IMR-90 (cell line): ENCODE results near the gene GATA2. TPM values are rescaled to one million over a fixed set of nuclear protein-coding genes. Genes with fewer than 3 reads are reported as not detected.

ENCODE experiments used
- ATAC-seq: fragments of 200-7000 bp; cut with Tn5 transposase; 2 replicates; pipeline ENCODE4 v1.9.1; 2020; ENCODE audit warnings: low read depth, mild to moderate bottlenecking, moderate library complexity
- BruUV-seq: library from RNA; stranded (reverse); fragments of 400-500 nt; replicated peaks from 2 replicates; lab custom pipeline; 2021; lab: Mats Ljungman, UMichigan
- CTCF ChIA-PET: fragments of 300-600 bp; formaldehyde crosslinking; extraction: SDS; loops from one replicate; lab custom pipeline; 2021; ENCODE audit warnings: antibody characterized with exemption; lab: Yijun Ruan, JAX
- POLR2A ChIA-PET: fragments of 300-600 bp; sonication (Branson Sonifier 250); formaldehyde crosslinking; loops from one replicate; lab custom pipeline; 2022; ENCODE audit warnings: antibody characterized with exemption; ENCODE audit not compliant: unreplicated experiment; lab: Charles Lee
- DNase-seq: peaks from one replicate; pipeline ENCODE4 v3.0.0; 2013
- H2AFZ ChIP-seq: replicated peaks from 2 replicates; pipeline ENCODE3; 2013; ENCODE audit warnings: low read length, mild to moderate bottlenecking; ENCODE audit not compliant: poor library complexity
- H2AK5ac ChIP-seq: 2 replicates; pipeline ENCODE4 v1.6.1; 2013; ENCODE audit warnings: low read depth, low read length, inconsistent platforms
- H2AK9ac ChIP-seq: replicated peaks from 2 replicates; pipeline ENCODE3; 2013; ENCODE audit warnings: mild to moderate bottlenecking, low read depth, low read length, moderate library complexity; ENCODE audit not compliant: poor library complexity
- H2BK120ac ChIP-seq: 2 replicates; pipeline ENCODE4 v1.6.1; 2013; ENCODE audit warnings: low read depth, low read length, inconsistent platforms
- H2BK15ac ChIP-seq: 3 replicates; pipeline ENCODE4 v1.6.1; 2013; ENCODE audit warnings: low read depth, low read length, inconsistent platforms
- H2BK20ac ChIP-seq: 2 replicates; pipeline ENCODE4 v1.6.1; 2013; ENCODE audit warnings: low read depth, mild to moderate bottlenecking, inconsistent platforms, low read length, moderate library complexity
- H2BK5ac ChIP-seq: 2 replicates; pipeline ENCODE4 v1.6.1; 2013; ENCODE audit warnings: mild to moderate bottlenecking, low read depth, low read length, inconsistent platforms; ENCODE audit not compliant: poor library complexity, severe bottlenecking
- H3K14ac ChIP-seq: replicated peaks from 2 replicates; pipeline ENCODE4 v1.6.1; 2013; ENCODE audit warnings: low read depth, low read length, inconsistent platforms
- H3K18ac ChIP-seq: 2 replicates; pipeline ENCODE4 v1.6.1; 2013; ENCODE audit warnings: low read depth, low read length, control low read depth
- H3K23ac ChIP-seq: 2 replicates; pipeline ENCODE4 v1.6.1; 2013; ENCODE audit warnings: low read depth, low read length, inconsistent platforms
- H3K27ac ChIP-seq: 2 replicates; pipeline ENCODE4 v1.5.1; 2013; ENCODE audit warnings: mild to moderate bottlenecking, control low read depth, low read length; ENCODE audit not compliant: insufficient read depth
- H3K27me3 ChIP-seq: 2 replicates; pipeline ENCODE4 v1.6.1; 2013; ENCODE audit warnings: low read length; ENCODE audit not compliant: control insufficient read depth, insufficient read depth
- H3K36me3 ChIP-seq: 2 replicates; pipeline ENCODE4 v1.6.1; 2013; ENCODE audit warnings: low read length, mixed read lengths; ENCODE audit not compliant: control insufficient read depth, insufficient read depth
- H3K4ac ChIP-seq: 2 replicates; pipeline ENCODE4 v1.6.1; 2013; ENCODE audit warnings: low read depth, low read length, inconsistent platforms
- H3K4me1 ChIP-seq: 2 replicates; pipeline ENCODE4 v1.6.1; 2013; ENCODE audit warnings: low read length, mixed read lengths; ENCODE audit not compliant: control insufficient read depth, insufficient read depth
- H3K4me2 ChIP-seq: 2 replicates; pipeline ENCODE4 v1.6.1; 2013; ENCODE audit warnings: low read depth, mild to moderate bottlenecking, control low read depth, low read length, moderate library complexity
- H3K4me3 ChIP-seq: 2 replicates; pipeline ENCODE4 v1.5.1; 2013; ENCODE audit warnings: low read depth, mild to moderate bottlenecking, control low read depth, low read length, moderate library complexity; ENCODE audit not compliant: insufficient read depth
- H3K56ac ChIP-seq: 2 replicates; pipeline ENCODE4 v1.6.1; 2013; ENCODE audit warnings: low read length, inconsistent platforms; ENCODE audit not compliant: insufficient read depth; ENCODE audit errors: extremely low read depth
- H3K79me1 ChIP-seq, 2 experiments: 2 replicates each; pipeline ENCODE4 v1.6.1; 2013; ENCODE audit warnings: low read length in 2 of 2, inconsistent platforms in 1 of 2, low read depth in 1 of 2
- H3K9ac ChIP-seq: 2 replicates; pipeline ENCODE4 v1.6.1; 2013; ENCODE audit warnings: low read depth, low read length, control low read depth
- H3K9me1 ChIP-seq: 2 replicates; pipeline ENCODE4 v1.6.1; 2013; ENCODE audit warnings: low read length, inconsistent platforms; ENCODE audit not compliant: insufficient read depth
- H3K9me3 ChIP-seq: 2 replicates; pipeline ENCODE4 v1.6.1; 2013; ENCODE audit warnings: low read length; ENCODE audit not compliant: control insufficient read depth, insufficient read depth
- H4K20me1 ChIP-seq: 2 replicates; pipeline ENCODE4 v1.6.1; 2013; ENCODE audit warnings: low read length, inconsistent platforms; ENCODE audit not compliant: insufficient read depth
- H4K5ac ChIP-seq: 2 replicates; pipeline ENCODE4 v1.6.1; 2013; ENCODE audit warnings: mild to moderate bottlenecking, low read depth, low read length, control low read depth
- H4K8ac ChIP-seq, 2 experiments: 2 replicates each; pipeline ENCODE4 v1.6.1; 2013; ENCODE audit warnings: low read depth in 2 of 2, low read length in 2 of 2, control low read depth in 1 of 2, inconsistent platforms in 1 of 2
- H4K91ac ChIP-seq: 2 replicates; pipeline ENCODE4 v1.6.1; 2013; ENCODE audit warnings: low read depth, low read length, inconsistent platforms; ENCODE audit not compliant: insufficient read depth
- CHD1 ChIP-seq: IDR thresholded peaks from 2 replicates; pipeline ENCODE4 v1.6.1; 2012; ENCODE audit warnings: low read depth, low read length, improper control_type of control experiment
- MAFK ChIP-seq: IDR thresholded peaks from 2 replicates; pipeline ENCODE4 v1.6.1; 2012; ENCODE audit warnings: low read depth, low read length, improper control_type of control experiment
- MXI1 ChIP-seq: IDR thresholded peaks from 2 replicates; pipeline ENCODE4 v1.6.1; 2012; ENCODE audit warnings: low read depth, mild to moderate bottlenecking, low read length, moderate library complexity, borderline replicate concordance
- RAD21 ChIP-seq: IDR thresholded peaks from 2 replicates; pipeline ENCODE4 v1.6.1; 2012; ENCODE audit warnings: low read length, improper control_type of control experiment
- RCOR1 ChIP-seq: IDR thresholded peaks from 2 replicates; pipeline ENCODE4 v1.6.1; 2012; ENCODE audit warnings: mild to moderate bottlenecking, low read length, improper control_type of control experiment; ENCODE audit not compliant: insufficient replicate concordance
- RFX5 ChIP-seq: IDR thresholded peaks from 2 replicates; pipeline ENCODE4 v1.8.0; 2012; ENCODE audit warnings: low read depth, mild to moderate bottlenecking, low read length, moderate library complexity
- SMC3 ChIP-seq: fragments of 150-350 bp; IDR thresholded peaks from 2 replicates; pipeline ENCODE4 v1.6.1; 2016; ENCODE audit warnings: low read depth, mild to moderate bottlenecking, antibody characterized with exemption, low read length, moderate library complexity
- WGBS, 2 experiments: methylation state at CpG; one replicate each; pipeline versions ENCODE4 v1.1.5 to v1.1.7; 2013; ENCODE audit warnings: missing lambda C conversion rate in 2 of 2; ENCODE audit not compliant: insufficient read length in 1 of 2; ENCODE audit errors: extremely low coverage in 2 of 2; 5-methylcytosine and 5-hydroxymethylcytosine counted together
- dilution Hi-C: fragments of 300-500 bp; cut with HindIII; formaldehyde crosslinking; loops from one replicate; pipeline ENCODE4 v1.14.3; 2018; ENCODE audit warnings: low sequenced_read_pairs; ENCODE audit not compliant: unreplicated experiment
- in situ Hi-C: fragments of 300-500 bp; cut with MboI; formaldehyde crosslinking; loops from 3 replicates; pipeline ENCODE4 v1.14.3; 2019; ENCODE audit warnings: low sequenced_read_pairs, inconsistent platforms, mixed read lengths
- intact Hi-C: fragments of 100-400 bp; cut with micrococcal nuclease; formaldehyde crosslinking; loops from 2 replicates; pipeline ENCODE4 v1.10.0; 2022
- polyA plus RNA-seq, 3 experiments: library from polyadenylated mRNA; depleted of rRNA; stranded (reverse); fragments of >200 nt; gene quantifications; 2 replicates each; pipeline ENCODE4 v1.2.3, GENCODE V29; 2012; ENCODE audit warnings: low replicate concordance in 1 of 3
- total RNA-seq: library from RNA; depleted of rRNA; stranded (reverse); fragments of >200 nt; gene quantifications from 2 replicates; pipeline ENCODE4 v1.2.3, GENCODE V29; 2012
- TF ChIP-seq, protein P1 (sequence below): conservative IDR thresholded peaks from 2 replicates; pipeline ENCODE4 v1.5.1; 2012; ENCODE audit warnings: mild to moderate bottlenecking, low read depth, low read length, improper control_type of control experiment

Gene GATA2
- total and polyA plus RNA-seq, 2 of the 4 experiments (the other 2 are of a cell fraction), result 2.2 to 13.5 TPM

GRCh38 chr3:128461731-128462130 lies 31.3 kb downstream of the GATA2 start:
- no peak overlapping the region for H2BK5ac ChIP-seq
- ATAC-seq, result no peak

More at GRCh38 chr3:128461731-128462130, 31.3 kb downstream of the GATA2 start:
- Histone ChIP-seq H3K79me1 (no peaks in the 10 kb centered on the region), H4K5ac (no peak overlapping the region), H3K4ac (no peak overlapping the region), H2BK120ac (no peak overlapping the region), H3K4me1 (no peaks in the 10 kb centered on the region), H3K23ac (no peak overlapping the region), H2AK9ac (peak overlapping the region; percentile 16), H3K9me3 (no peaks in the 10 kb centered on the region), H3K27ac (no peak overlapping the region), H3K9ac (no peak overlapping the region), H4K91ac (no peak overlapping the region), H2AK5ac (no peak overlapping the region), H3K56ac (no peak overlapping the region), H4K20me1 (no peaks in the 10 kb centered on the region), H3K18ac (no peak overlapping the region), H3K9me1 (no peaks in the 10 kb centered on the region), H3K4me3 (no peak overlapping the region), H3K4me2 (no peak overlapping the region), H3K36me3 (no peaks in the 10 kb centered on the region), H3K27me3 (peaks cover 52% of the 10 kb centered on the region), H3K14ac (no peak overlapping the region), H2BK15ac (no peak overlapping the region), H2AFZ (no peak overlapping the region), H4K8ac (no peak overlapping the region), H2BK20ac (no peak overlapping the region)
- intact Hi-C loops, result no loop called here
- no peak for DNase-seq
- TF ChIP-seq RCOR1 (no peak), RFX5 (no peak), MXI1 (no peak), RAD21 (no peak), CHD1 (no peak), SMC3 (no peak), MAFK (no peak)
- TF ChIP-seq, protein P1, sequence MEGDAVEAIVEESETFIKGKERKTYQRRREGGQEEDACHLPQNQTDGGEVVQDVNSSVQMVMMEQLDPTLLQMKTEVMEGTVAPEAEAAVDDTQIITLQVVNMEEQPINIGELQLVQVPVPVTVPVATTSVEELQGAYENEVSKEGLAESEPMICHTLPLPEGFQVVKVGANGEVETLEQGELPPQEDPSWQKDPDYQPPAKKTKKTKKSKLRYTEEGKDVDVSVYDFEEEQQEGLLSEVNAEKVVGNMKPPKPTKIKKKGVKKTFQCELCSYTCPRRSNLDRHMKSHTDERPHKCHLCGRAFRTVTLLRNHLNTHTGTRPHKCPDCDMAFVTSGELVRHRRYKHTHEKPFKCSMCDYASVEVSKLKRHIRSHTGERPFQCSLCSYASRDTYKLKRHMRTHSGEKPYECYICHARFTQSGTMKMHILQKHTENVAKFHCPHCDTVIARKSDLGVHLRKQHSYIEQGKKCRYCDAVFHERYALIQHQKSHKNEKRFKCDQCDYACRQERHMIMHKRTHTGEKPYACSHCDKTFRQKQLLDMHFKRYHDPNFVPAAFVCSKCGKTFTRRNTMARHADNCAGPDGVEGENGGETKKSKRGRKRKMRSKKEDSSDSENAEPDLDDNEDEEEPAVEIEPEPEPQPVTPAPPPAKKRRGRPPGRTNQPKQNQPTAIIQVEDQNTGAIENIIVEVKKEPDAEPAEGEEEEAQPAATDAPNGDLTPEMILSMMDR, result no peak
- in situ Hi-C loops, result no loop called here
- BruUV-seq, result no TSS peak
- dilution Hi-C loops, result no loop called here
- POLR2A ChIA-PET, result no interaction called here
- CTCF ChIA-PET, result no interaction called here
- WGBS, 2 experiments, result 69% methylated on average over 11 of the region's 12 CpGs; no CpG with 5 or more reads in 1 of the 2 experiments
